NCI-H345 treated with DMSO at 0.1 percent for 48 hours (cell line): ENCODE results near the gene CD151.

Experiments
- DNase-seq: peaks from one replicate; lab custom pipeline; 2025; ENCODE audit not compliant: unreplicated experiment; lab: John Stamatoyannopoulos, UW

CD151 gene

DNA sequence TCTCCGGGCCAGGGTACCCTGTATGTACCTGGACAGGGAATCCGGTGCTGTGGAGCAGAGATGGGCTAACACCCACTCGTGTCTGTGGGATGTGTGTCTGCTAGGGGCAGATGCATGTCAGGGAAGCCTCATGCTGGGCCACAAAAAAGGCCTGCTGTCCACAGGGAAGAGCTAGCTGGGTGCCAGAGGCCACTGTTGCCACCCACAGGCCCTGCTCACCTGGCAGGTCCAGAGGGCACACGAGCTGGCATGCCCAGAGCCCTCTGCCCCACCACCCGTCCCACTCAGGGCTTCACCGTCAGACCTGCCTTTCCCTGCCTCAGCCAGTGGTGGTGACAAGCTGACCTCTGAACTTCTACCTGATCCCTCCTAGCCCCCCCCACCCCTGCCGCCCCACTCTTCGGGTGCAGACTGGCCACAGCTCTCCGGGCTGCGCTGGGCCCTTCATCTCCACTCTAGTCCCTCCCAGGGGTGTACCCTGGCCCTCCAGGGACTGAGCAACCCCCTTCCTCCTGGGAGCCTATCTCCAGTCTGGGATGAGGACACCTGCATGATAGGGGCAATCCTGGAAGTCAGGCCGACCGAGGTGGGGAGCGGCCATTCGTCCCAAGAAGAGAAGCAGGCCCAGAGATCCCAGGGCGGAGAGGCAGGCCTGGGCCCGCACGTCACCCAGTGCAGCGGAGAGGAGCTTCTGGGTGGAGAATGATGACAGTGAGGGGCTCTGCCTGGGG is 36.0 kb upstream of the CD151 start:
- no peak for DNase-seq

DNA sequence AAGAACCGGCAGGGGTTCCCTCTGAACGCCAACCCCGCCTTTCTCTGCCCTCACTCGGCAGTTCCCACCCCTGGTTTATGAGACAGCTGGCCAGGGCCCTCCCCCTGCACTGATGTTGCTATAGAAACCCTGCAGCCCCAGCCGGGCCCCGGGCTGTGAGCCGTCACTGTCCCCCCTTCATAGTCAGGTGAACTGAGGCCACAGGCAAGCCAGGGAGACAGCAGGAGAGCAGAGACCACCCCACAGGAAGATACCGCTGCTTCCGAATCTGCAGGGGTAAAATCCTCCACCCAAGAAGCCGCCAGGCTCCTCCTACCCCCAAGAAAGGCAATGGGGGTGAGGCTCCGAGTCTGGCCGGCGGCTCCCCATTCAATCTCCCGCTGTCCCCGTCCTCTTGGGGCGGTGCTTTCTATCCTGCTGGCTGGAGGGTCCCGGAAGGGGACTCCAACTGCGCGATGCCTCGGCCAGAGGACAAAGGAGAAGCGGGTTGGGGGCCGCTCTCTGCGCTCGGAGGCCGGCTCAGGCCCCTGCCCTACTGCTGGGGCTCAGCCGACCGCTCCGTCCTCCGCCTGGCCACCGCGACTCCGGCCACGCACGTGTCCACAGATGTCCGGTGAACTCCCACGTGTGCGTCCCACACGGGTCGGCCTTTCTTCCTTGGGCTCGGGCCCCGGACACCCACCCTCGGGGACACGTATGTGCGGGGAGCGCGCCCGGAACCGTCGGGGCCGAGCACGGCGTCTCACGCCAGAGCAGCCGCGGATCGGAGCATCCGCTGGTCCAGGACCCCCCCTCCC is 35.3 kb upstream of the CD151 start:
- peak; percentile 82 for DNase-seq

DNA sequence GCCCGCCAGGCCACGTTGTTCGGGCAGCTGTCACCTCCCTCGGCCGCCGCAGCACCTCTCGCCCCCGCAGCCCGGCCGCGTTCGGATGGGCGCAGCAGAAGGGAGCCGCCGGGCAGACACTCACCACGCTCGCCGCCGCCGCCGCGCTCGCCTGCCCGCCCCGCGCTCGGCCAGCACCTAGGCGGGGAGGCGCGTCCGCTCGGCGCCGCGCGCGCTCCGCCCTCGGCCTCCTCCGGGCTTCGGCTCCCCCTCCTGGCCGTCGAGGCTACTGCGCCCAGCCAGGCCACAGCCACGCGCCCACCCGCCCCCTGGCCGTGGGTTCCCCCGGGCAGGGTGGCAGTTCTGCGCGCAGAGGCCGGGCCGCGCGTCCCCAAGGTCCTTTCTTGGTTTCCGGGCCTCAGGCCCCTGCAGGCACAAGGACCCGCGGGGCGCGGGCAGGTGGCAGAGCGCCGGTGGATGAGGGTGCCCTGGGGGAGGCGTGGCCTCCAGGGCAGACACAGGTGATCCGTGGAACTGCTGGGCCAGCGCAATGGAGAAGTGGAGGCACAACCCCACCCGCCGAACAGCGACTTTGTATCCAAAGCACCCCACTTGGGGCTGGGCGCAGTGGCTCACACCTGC is 34.5 kb upstream of the CD151 start, which contains the start of gene SLC25A22:
Gene SLC25A22 (minus strand): TSS at position 189 of the 621 bp plus-strand sequence. CDS start 3,275 bp downstream, outside the sequence.
- DNase-seq = peak; percentile 70

DNA sequence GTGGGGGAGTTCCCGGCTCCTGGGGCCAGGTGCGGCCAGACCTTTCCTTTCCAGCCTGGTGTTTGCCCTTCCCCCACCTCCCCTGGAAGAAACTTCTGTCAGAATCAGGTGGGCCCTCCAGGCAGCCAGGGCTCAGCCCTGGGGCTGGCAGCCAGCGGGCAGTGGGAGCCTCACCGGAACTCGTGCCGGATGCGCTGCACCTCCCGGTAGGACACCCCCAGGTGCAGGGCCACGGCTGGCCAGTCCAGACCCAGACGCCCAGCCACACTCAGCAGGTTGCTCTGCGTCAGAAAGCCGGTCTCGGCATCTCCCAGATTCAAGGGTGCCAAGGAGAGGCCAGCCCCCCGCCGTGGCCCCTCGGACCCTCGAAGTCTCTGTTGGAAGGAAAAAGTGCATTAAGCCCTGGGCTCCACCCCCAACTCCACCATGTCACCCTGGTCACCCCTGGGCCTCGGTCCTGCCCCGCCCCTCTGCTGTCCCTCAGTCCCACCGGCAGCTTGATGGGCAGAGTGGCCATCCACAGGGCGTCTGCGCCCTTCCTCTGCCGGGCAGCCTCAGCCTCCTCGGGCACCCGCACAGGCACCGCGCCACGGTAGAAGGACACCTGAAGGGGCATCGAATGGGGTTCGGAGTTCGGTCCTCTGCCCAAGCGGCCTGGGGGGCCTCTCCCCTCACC is 33.0 kb upstream of the CD151 start:
- no peak for DNase-seq

DNA sequence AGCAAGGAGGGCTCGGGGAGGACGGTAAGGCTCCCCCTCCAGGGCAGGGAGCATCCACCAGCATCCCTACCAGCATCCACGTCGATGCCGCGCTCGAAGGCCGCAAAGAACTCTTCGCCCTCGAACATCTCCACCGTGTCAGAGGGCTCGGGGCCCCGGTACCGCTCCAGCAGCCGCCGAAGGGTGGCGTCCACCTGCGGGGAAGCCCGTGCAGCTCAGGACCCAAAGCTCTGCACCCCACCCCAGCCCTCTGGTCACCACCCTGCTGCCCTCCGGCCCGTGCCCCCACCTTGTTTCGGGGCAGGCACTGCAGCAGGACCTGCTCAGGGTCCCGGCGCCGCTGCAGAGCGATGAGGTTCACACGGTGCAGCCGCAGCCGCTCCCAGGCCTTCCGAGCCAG is 32.3 kb upstream of the CD151 start:
- DNase-seq = no peak

DNA sequence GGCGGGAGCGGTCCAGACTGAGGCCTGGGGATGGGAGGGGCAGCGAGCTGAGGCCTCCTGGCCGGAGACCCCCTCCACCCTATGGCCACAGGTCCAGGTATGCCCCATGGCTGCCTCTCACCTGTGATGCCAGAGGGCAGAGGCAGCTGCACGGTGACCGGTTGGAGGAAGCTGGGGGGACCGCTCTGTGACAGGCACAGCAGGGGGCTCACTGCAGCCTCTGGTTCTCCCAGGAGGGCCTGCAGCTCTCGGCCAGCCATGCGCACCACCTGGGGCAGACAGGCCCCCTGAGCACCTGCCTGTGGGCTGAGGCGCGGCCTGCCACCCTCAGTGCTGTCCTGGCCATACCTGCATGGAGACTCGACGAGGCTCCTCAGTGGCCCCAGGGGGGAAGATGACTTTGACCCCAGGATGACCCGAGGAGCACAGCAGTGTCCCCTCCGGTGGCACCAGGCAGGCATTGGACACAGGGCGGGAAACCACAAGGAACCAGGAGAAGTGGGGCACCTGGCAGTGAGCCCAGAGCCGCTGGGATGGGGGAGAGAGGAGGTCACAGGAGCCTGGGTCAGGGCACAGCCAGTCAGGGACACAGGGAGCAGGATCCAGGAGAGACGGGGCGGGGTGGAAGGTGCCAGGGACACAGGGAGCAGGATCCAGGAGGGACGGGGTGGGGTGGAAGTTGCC is 31.5 kb upstream of the CD151 start:
- DNase-seq = no peak

DNA sequence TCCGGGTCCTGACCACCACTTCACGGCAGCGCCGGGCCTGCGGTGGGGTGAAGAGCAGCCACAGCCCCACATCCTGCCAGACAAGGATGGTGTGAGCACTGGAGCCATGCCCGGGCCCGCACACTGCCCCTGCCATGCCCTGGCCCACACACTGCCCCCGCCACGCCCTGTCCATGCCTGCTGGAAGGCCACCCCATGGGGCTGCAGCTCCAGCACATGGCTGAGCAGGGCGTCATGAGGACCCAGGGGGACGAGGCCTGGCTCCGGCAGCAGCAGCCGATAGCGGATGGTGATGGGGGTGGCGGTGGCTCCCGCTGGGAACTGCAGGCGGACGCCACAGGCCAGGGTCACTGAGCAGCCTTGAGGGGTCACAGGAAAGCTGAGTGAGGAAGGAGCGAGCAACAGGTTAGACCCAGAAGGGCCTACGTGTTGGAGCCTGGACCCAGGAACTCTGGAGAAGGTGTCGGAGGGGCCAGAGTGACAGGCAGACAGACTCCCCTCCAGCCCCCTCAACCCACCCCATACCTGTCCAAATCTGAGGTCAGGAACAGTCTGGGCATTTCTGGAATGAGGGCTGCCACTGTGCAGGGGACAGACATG is 30.6 kb upstream of the CD151 start:
- DNase-seq = no peak

DNA sequence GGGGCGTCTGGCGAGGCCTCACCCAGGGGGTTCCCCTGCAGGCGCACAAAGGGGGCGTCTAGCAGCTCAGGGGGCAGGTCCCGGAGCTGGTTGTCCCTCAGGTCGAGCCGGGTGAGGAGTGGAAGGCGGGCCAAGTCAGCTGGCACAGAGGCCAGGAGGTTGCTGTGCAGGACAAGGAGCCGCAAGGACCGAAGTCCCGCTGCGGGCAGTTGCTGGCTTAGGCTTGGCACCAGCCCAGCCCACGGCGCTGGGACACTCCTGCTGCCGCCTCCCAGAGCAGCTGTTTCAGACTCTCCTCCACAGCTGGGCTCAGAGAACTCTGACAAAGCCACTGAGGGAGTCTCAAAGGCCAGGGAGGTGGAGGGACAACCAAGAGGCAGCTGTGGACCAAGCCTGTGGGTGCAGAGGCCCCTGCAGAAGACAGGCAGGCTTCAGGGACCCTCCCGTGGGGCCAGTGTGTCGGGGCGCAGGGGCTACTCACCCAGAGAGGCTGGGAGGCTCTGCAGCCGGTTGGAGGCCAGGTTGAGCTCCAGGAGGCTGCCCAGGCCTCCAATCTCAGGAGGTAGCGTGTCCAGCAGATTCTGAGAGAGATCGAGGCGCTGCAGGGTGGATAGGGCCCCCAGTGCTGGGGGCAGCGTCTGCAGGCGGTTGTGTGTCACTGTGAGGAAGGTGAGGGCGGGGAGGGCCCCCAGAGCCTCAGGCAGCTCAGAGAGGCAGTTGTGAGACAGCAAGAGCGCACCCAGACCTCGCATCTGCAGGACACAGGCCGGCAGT is 29.9 kb upstream of the CD151 start:
- DNase-seq = no peak

DNA sequence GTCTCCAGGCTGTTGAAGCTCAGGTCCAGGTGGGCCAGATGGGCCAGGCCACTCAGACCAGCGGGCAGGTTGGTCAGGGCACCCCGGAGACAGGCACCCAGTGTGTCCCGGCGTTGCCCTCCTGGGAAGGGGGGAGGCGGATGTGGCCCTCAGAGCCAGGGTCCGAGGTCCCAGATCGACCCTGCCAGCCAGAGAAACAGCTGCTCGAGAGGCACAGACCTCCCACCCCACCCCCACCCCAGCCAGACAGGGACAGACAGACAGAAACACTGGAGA is 29.3 kb upstream of the CD151 start:
- no peak for DNase-seq

DNA sequence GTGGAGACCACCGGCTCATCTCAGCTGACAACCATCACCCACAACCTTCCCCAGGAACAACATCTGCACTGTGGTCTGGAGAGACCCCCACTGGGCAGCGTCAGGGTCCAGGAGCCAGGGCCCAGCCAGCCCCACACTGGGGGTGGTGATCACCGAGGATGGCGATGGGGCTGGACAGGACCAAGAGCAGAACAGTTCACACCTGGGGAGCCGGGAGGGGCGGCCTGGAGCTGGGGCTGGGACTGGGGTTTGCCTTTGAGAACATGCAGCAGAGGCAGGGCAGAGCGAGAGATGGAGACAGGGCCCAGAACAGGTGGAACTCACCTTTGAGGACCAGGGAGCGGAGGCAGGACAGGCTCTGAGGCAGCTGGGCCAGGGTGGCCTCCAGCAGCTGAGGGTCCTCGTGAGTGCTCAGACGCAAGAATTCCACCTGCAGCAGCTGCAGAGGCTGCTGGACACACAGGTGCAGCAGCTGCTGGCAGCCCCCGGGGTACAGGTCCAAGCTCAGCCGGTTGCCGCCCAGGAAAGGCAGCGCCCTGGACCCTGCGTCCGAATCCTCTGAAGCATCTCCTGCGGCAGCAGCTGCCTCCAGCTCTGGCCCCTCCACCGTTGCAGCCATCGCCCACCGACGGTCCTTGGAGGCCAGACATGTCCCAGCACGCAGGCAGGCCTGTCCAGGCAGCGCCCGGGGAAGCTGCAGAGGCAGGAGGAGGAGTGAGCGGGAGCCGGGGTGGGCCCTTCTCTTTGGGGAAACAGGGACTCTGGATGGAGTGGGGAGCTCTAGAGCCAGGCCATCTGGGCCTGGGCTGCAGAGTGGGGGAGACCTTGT is 28.8 kb upstream of the CD151 start:
- DNase-seq = peak; percentile 39

DNA sequence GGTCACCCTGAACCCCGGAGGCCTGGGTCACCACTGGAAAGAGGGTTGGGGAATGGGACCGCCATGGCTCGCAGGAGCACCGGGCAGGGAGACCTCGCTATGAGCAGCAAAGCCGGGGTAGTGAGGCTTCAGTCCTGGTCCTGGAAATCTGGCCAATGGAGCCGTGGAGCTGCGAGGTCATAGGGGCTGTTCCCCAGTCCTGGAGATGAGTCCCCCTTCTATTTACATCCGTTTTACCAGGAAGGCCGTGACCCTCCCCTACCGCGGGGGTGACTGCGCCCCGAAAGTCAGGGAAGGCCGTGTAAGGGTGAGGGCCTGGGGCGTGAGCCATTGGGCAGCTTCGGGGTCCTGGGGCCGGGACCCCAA is 28.2 kb upstream of the CD151 start:
- no peak for DNase-seq

DNA sequence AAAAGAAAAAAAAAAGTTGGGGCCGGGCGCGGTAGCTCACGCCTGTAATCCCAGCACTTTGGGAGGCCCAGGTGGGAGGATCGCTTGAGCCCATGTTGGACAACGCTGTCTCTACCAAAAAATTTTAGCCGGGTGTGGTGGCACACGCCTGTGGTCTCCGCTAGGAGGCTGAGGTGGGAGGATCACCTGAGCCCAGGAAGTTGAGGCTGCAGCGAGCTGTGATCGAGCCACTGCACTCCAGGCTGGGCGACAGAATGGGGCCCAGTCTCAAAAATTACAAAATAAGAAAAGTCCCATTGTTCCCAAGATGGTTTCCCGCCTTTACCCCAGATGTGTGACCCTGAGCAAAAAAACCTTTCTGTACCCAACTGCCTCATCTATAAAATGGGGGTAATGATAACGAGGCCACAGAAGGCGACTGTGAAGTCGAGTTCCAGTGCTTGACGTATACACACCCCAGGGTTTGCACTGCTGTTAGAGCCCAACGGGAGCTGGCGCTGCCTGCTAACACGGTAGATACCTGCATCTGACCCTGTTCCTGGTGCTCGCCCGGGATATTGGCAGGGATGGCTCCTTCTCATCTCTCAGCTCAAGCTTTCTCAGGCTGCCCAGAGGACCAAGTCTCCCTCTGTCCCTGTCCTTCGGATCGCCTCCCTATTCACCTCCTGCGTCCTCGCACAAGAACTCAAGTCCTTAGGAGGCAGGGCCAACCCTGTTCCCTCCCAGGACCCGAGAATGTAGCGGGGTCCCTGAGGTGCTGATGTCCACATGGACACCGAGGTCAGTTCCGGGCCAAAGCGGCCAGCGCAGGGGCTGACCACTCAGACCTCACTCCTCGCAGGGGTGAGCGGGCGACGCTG is 24.1 kb upstream of the CD151 start:
- no peak for DNase-seq

DNA sequence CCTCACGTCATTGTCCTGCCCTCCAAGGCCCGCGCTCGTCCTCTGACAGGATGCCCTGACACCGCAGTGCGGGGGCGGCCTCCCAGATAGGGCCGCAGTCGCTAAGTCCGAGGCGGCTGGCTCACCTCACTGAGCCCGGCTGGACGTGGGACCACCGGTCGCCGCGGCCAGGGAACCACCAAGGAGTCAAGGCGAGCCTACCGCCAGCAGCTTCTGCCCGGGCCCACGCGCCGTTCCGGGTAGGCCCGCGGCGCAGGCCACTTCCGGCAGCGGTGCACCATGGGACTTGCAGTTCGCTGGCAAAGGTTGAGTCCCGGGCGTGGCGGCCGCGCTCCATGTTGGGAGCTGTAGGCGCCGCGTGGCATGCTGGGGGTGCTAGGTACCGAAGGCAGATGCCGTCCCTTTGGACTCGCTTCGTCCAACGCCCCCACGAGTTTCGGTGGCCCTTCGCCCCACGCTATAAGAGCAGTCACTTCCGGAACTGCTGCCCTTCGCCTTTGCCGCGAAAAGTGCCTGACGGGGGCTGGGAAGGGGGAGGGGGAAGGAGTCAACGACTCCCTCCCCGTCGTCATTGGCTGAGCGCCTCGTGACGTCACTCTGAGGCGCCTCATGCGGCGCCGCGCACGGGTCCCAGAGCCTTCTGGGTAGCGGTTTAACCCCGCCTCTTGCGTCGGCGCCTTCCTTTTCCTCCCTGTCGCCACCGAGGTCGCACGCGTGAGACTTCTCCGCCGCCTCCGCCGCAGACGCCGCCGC is 23.3 kb upstream of the CD151 start, which contains the start of gene RPLP2:
Gene RPLP2 (plus strand): TSS at position 681 of the 753 bp plus-strand sequence. CDS start 268 bp downstream, outside the sequence.
- DNase-seq = peak; percentile 93

DNA sequence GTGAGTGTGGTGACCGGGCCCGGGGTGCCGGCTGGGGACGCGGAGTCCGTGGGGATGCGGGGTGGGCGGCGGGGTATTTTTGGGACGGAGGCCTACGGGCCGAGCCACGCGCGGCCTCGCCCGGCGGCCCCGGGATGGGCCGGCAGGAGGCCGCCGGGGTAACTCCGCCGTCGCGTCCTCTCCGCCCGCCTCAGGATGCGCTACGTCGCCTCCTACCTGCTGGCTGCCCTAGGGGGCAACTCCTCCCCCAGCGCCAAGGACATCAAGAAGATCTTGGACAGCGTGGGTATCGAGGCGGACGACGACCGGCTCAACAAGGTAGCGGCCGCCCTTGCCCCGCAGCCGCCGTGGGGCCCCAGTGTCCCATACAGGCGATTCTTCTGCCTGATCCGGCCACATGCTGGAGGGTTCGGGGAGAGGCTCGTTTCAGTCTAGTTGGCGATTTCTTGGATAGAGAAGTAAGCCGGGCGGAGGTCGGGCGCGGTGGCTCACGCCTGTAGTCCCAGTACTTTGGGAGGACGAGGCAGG is 22.6 kb upstream of the CD151 start:
- DNase-seq = no peak

DNA sequence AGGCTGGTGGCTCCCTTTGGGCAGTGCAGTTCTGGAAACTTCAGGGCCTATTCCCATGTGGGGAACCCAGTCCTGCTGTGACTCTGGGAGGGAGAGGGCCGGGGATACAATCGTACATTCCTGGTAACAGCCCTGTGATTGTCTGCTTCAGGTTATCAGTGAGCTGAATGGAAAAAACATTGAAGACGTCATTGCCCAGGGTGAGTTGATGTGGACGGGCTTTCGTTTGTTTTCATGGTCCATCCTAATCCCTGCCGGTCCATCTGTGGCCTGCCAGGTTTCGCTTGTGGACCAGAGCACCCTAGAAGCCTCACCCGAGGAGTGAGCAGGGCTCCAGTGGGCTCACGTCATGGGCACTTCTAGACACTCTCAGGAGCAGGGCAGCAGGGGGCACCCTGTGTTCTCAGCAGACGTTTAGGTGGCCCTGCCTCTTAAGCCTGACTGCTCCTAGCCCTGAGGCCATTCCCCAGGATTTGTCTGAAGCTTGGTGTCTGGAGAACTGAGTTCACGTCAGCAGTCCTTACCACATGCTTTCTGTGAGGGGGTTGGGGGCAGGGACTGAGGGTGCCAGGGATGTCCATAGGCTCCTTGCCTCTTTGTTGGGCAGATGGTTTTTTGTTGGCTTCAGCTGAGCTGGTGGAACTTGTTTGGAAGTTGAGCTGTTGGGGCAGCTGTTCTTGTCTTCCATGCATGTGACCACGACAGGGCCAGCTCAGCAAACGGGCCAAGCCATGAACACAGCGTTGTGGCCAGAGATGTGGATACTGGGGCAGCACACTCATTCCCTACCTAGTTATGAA is 21.1 kb upstream of the CD151 start:
- DNase-seq = no peak

DNA sequence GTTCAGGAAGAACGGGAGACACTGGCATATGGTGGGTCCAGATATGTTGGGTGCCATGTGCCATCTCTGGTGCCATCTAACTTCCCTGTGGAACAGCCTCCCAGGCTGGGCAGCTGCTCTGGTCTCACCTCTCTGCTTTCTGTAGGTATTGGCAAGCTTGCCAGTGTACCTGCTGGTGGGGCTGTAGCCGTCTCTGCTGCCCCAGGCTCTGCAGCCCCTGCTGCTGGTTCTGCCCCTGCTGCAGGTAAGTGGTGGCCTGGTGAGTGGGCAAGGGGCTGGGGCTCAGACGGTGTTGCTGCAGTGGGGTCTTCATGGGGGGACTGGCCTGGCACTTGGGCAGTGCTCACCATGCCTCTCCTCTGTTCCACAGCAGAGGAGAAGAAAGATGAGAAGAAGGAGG is 20.4 kb upstream of the CD151 start:
- no peak for DNase-seq
